Suppressor macrophage (primary cell): ENCODE results near the gene NAGK.

ENCODE experiments used
- DNase-seq, 4 experiments: peaks; one replicate each; pipeline ENCODE4 v3.0.0-alpha.2; 2020 to 2022

The NAGK gene

DNA sequence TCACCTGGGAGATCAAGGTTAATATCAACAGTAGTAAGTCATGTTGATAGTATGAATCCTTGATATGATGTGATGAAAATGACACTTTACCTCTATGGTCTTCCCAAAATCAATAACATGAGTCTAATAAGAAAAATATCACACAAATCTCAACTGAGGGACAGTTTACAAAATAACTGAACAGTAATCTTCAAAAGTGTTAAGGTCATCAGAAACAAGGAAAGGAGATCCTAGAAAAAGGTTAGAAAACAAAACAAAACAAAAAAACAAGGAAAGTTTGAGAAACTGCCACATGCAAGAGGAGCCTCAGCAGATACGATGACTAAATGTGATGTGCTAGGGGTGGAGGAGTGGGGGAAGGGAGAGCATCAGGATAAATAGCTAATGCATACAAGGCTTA, 45.4 kb downstream of the NAGK start:
- DNase-seq = no peak

DNA sequence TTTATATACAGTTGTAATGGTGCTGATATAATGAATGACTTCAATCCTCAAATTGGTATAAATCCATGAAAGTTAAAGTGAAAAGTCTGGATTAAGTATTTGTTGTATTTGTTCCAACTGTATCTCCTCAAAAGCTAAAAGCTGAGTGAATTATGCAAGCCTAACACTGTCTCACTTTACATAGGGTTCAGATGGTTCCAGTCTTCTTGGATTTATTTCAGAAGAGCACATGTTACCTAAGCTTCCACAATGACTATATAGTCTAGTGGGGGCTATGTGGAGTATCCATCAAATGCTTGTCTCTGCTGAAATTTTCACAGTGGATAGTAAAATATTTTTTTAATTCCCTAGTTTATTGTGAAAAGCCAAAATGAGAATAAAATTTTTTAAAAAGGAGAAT, 48.6 kb downstream of the NAGK start:
- no peak for DNase-seq

GRCh38 chr2:71120195-71120594, 51.7 kb downstream of the NAGK start:
- no peak for DNase-seq

DNA sequence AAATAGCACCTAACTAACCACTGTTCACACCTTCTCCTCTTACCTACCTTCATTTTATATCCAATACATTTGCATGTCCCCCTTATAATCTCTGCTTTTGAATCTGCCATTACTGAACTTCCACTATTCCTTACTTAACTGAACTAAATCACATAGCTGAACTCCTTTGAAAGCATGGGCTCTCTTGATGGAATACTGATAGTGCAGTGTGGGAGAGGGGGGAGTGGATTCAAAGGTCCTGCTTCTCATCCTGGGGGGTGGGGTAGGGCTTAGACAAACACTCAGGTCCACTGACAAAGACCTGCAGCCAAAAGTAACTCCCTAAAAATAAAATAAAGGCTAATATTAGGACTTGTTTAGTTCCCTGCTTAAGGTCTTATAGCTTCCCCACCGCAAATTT, 53.0 kb downstream of the NAGK start:
- DNase-seq = no peak

GRCh38 chr2:71122387-71123298, 54.2 kb downstream of the NAGK start:
- DNase-seq = no peak

- no peak for DNase-seq
These were observed 57.3 kb downstream of the NAGK start for GRCh38 chr2:71125506-71126294.

DNA sequence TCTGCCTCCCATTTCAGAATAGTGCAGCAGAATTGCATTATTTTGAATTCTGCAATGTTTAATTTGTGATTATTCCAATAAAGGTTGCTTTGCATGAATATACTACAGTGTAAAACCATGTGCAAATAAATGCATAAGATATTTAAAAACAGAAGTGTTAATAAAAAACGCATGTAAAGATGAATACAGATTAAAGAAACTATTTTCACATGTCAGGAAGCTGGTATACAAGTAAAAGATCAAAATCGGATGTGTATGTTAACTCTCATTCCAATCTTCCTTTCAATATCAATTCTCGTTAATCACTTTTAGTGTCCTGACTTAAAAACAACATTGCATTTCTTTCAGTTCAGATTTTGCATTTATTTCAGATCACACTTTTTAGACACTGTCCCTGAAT, 58.5 kb downstream of the NAGK start:
- no peak for DNase-seq
